Tibial nerve (tissue), 3 donors: ENCODE results near the gene RCOR1.

ENCODE experiments used
- POLR2A ChIP-seq, 2 donors: fragments of 450-650 bp; IDR thresholded peaks; one replicate each; pipeline ENCODE4 v1.6.1; 2017; ENCODE audit warnings: antibody characterized with exemption in 2 of 2, mild to moderate bottlenecking in 2 of 2, moderate library complexity in 2 of 2
- TF ChIP-seq, protein P1 (sequence below), 5 experiments: fragments of 200-600 bp in 3 of 5; fragments of 450-650 bp in 2 of 5; sonication (generic) in 3 of 5; IDR thresholded peaks; one replicate each; pipeline ENCODE4 v1.5.1; 2016 to 2019; ENCODE audit warnings: antibody characterized with exemption in 5 of 5, mild to moderate bottlenecking in 3 of 5, moderate library complexity in 2 of 5

DNA sequence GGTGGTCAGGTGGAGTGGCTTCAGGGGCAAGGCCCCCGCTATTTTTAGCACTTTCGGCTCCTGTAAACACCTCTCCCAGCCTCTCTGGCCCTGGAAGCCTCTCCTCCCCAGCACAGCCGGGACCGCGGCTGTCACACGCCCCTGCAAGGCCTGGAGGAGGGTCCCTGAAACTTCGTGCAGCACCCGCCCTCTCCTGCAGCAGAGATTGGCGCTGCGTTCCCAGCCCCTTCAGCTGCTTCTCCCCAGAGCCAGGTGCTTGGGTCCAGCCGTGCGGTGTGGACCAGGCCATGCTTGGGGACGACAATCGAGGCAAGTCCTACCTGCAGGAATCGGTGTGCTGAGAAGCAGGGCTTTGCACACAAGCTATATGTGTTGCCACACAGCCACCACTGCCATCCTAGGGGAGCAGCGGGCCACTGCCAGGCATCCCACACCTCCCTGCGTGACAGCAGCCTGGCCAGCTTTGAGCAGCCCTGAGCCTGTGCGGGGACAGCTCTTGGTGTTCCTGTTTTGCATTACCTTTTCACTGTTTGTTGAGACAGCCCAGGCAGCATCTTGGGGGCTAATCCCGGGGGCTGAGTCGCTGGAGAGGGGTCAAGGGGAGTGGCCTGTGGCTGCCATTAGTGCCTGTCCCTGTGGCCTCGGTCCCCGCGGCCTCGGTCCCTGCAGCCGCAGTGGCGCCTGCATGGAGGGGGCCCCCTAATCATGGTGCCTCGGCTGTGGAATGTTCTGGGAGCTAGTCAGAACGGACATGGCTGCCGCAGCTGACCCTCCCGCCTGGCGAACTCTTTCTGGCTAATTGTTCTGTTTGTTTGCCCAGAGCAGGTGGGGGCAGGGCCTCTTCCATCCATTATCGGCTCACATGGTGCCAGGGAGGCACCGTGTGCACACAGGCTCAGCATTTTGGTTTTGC lies 157.2 kb downstream of the RCOR1 start:
- TF ChIP-seq, protein P1, sequence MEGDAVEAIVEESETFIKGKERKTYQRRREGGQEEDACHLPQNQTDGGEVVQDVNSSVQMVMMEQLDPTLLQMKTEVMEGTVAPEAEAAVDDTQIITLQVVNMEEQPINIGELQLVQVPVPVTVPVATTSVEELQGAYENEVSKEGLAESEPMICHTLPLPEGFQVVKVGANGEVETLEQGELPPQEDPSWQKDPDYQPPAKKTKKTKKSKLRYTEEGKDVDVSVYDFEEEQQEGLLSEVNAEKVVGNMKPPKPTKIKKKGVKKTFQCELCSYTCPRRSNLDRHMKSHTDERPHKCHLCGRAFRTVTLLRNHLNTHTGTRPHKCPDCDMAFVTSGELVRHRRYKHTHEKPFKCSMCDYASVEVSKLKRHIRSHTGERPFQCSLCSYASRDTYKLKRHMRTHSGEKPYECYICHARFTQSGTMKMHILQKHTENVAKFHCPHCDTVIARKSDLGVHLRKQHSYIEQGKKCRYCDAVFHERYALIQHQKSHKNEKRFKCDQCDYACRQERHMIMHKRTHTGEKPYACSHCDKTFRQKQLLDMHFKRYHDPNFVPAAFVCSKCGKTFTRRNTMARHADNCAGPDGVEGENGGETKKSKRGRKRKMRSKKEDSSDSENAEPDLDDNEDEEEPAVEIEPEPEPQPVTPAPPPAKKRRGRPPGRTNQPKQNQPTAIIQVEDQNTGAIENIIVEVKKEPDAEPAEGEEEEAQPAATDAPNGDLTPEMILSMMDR (IDR thresholded peaks at IDR 0.05) = no peak
- TF ChIP-seq POLR2A (IDR thresholded peaks at IDR 0.05) = no peak
